Stimulated activated CD4-positive, alpha-beta T cell treated with anti-CD3 and anti-CD28 coated beads, TNF-alpha, amount 100 ng/mL, for 1 hour (primary cell): ENCODE data around the gene U2AF1L4.
A peak's percentile ranks its signal among the peaks of the same experiment; 100 is the strongest.
"Not testable (repeated sequence)": the region's sequence is repeated elsewhere in the genome, so short reads cannot be mapped to it uniquely, and the experiment has no call there.

Experiments
- DNase-seq, 3 donors: peaks; one replicate each; pipeline ENCODE4 v3.0.0-alpha.2; 2020; ENCODE audit warnings: low read depth in 3 of 3, low spot score in 1 of 3

The U2AF1L4 gene

GRCh38 chr19:35727956-35728706 lies 17.1 kb downstream of the U2AF1L4 start:
- no peak for DNase-seq

GRCh38 chr19:35727053-35727955 lies 17.9 kb downstream of the U2AF1L4 start:
- DNase-seq = no peak

GRCh38 chr19:35725216-35725861 lies 19.9 kb downstream of the U2AF1L4 start:
- no peak for DNase-seq

GRCh38 chr19:35724560-35724959 lies 20.7 kb downstream of the U2AF1L4 start:
- DNase-seq = no peak

GRCh38 chr19:35724132-35724531 lies 21.1 kb downstream of the U2AF1L4 start:
- DNase-seq = not testable (repeated sequence)

GRCh38 chr19:35723671-35724070 lies 21.5 kb downstream of the U2AF1L4 start:
- DNase-seq = no peak

- no peak for DNase-seq
Observed at GRCh38 chr19:35722897-35723296, 22.3 kb downstream of the U2AF1L4 start.

- no peak for DNase-seq
Observed at GRCh38 chr19:35722461-35722860, 22.8 kb downstream of the U2AF1L4 start.

- DNase-seq = no peak
Observed at GRCh38 chr19:35721374-35721773, 23.8 kb downstream of the U2AF1L4 start.

- no peak for DNase-seq
Observed at GRCh38 chr19:35720648-35721047, 24.6 kb downstream of the U2AF1L4 start.

GRCh38 chr19:35720163-35720524 lies 25.1 kb downstream of the U2AF1L4 start:
- DNase-seq = no peak

GRCh38 chr19:35719402-35720162 lies 25.6 kb downstream of the U2AF1L4 start:
- no peak for DNase-seq

- peak in 1 of 3 donors; percentile 42 for DNase-seq
Observed at GRCh38 chr19:35718345-35719041, 26.7 kb downstream of the U2AF1L4 start.

- no peak for DNase-seq
Observed at GRCh38 chr19:35717665-35718344, 27.4 kb downstream of the U2AF1L4 start, which contains the start of gene KMT2B. Gene KMT2B, plus strand, starts transcription at chr19:35718003. Its CDS starts 16 bp downstream, at chr19:35718019.

GRCh38 chr19:35716801-35717664 lies 28.2 kb downstream of the U2AF1L4 start:
- peak; percentile 89 to 93 (median 93) for DNase-seq

- no peak for DNase-seq
Observed at GRCh38 chr19:35715981-35716800, 29.0 kb downstream of the U2AF1L4 start.

GRCh38 chr19:35715355-35715809 lies 29.8 kb downstream of the U2AF1L4 start:
- DNase-seq = no peak
